Stimulated activated naive B cell treated with anti-CD40 and anti-IgM and Interleukin-4, amounts not matched to agents 10 μg/mL and 1 μg/mL and 100 μg/mL, for 72 hours (primary cell): ENCODE results near the gene KCNIP3.

ENCODE experiments used
- ATAC-seq, 2 donors: fragments of 150-1000 bp; cut with Tn5 transposase; replicated peaks; 2 replicates each; pipeline ENCODE4 v1.10.0; 2021; ENCODE audit warnings: moderate library complexity in 1 of 2
- DNase-seq: peaks from one replicate; pipeline ENCODE4 v3.0.0; 2021
- H3K27ac Mint-ChIP-seq: one replicate; pipeline ENCODE4 v1.8.0; 2022; ENCODE audit warnings: mild to moderate bottlenecking, mixed read lengths
- H3K27me3 Mint-ChIP-seq, 2 donors: one replicate each; pipeline ENCODE4 v1.8.0; 2022; ENCODE audit warnings: mixed read lengths in 2 of 2
- H3K36me3 Mint-ChIP-seq, 2 donors: one replicate each; pipeline ENCODE4 v1.8.0; 2022; ENCODE audit warnings: mixed read lengths in 2 of 2, mild to moderate bottlenecking in 1 of 2
- H3K4me1 Mint-ChIP-seq, 2 donors: one replicate each; pipeline ENCODE4 v1.8.0; 2022; ENCODE audit warnings: mixed read lengths in 2 of 2, mild to moderate bottlenecking in 1 of 2
- H3K4me3 Mint-ChIP-seq, 2 donors: one replicate each; pipeline ENCODE4 v1.8.0; 2022; ENCODE audit warnings: mild to moderate bottlenecking in 2 of 2, mixed read lengths in 2 of 2, moderate library complexity in 1 of 2
- H3K9me3 Mint-ChIP-seq, 2 donors: one replicate each; pipeline ENCODE4 v1.8.0; 2022; ENCODE audit warnings: mixed read lengths in 2 of 2, mild to moderate bottlenecking in 1 of 2

KCNIP3 gene

DNA sequence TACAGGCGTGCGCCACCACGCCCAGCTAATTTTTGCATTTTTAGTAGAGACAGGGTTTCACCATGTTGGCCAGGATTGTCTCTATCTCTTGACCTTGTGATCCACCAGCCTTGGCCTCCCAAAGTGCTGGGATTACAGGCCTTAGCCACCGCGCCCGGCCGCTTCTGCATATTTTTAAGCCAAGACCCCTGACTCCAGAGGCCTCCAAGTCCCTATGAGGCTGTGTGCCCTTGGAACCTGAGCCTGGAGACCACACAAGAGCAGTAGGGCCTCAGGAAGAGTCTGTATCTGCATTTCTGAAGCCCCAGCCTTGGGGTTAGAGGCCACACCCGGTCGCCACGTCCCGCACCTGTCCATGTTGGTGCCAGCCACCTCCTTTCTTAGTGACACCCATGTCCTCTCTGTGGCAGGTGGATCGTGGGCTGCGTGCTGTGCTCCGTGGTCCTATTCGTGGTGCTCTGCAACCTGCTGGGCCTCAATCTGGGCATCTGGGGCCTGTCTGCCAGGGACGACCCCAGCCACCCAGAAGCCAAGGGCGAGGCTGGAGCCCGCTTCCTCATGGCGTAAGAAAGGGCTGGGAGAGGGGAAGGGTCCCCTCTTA, 17.6 kb upstream of the KCNIP3 start:
- H3K27ac Mint-ChIP-seq: no peak overlapping the region
- DNase-seq (no peak), ATAC-seq (no peak)
- no peaks in the 10 kb centered on the region for H3K9me3 Mint-ChIP-seq
- H3K4me1 Mint-ChIP-seq: no peaks in the 10 kb centered on the region
- H3K36me3 Mint-ChIP-seq: no peaks in the 10 kb centered on the region
- peaks cover 4 to 13% of the 10 kb centered on the region in 2 donors for H3K27me3 Mint-ChIP-seq
- no peak overlapping the region for H3K4me3 Mint-ChIP-seq

DNA sequence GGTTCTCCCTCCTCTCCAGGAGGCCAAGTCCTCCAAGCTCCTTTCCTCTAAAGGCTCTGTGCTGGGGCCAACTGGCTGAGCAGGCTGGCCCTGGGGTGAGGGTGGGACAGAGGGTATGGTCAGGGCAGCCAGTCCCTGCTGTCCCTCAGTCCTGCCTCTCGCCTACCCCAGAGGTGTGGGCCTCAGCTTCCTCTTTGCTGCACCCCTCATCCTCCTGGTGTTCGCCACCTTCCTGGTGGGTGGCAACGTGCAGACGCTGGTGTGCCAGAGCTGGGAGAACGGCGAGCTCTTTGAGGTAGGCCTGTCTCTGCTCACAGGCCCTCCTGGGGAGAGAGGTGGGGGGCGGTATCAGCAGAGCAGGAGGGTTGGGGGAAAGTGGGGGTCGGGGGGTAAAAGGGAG, 16.1 kb upstream of the KCNIP3 start:
- H3K27me3 Mint-ChIP-seq: peaks cover 3 to 12% of the 10 kb centered on the region in 2 donors
- no peak overlapping the region for H3K27ac Mint-ChIP-seq
- no peak for ATAC-seq
- DNase-seq: no peak
- H3K9me3 Mint-ChIP-seq: no peaks in the 10 kb centered on the region
- no peak overlapping the region for H3K4me3 Mint-ChIP-seq
- H3K4me1 Mint-ChIP-seq: no peaks in the 10 kb centered on the region
- H3K36me3 Mint-ChIP-seq: no peaks in the 10 kb centered on the region

GRCh38 chr2:95281786-95282185, 15.4 kb upstream of the KCNIP3 start:
- H3K4me3 Mint-ChIP-seq: no peak overlapping the region
- no peaks in the 10 kb centered on the region for H3K36me3 Mint-ChIP-seq
- DNase-seq (no peak), ATAC-seq (no peak)
- no peak overlapping the region for H3K27ac Mint-ChIP-seq
- H3K9me3 Mint-ChIP-seq: no peaks in the 10 kb centered on the region
- peaks cover 0 to 7% of the 10 kb centered on the region in 2 donors for H3K27me3 Mint-ChIP-seq
- H3K4me1 Mint-ChIP-seq: no peaks in the 10 kb centered on the region

DNA sequence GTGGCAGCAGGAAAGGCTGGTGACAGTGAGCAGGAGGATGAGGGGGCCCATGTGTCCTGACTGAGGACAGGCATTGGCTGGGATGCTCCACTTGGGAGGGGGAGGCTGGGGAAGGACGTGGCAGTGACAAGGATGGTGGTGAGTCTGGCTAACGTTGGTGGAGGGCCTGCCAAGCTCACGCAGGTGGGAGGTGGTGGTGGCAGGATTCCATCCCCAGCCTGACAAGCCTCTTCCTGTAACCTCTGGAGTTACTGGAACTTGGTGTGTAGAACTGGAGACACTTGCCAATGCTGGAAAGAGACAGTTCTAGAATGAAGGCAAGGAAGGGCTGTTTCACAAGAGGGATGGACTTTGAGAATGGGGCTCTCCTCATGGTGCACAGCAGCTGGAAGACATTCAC, 14.7 kb upstream of the KCNIP3 start:
- Mint-ChIP-seq H3K4me3 (no peak overlapping the region), H3K36me3 (no peaks in the 10 kb centered on the region), H3K9me3 (no peaks in the 10 kb centered on the region), H3K4me1 (no peaks in the 10 kb centered on the region), H3K27me3 (peaks cover under 1 to 7% of the 10 kb centered on the region in 2 donors), H3K27ac (no peak overlapping the region)
- DNase-seq: no peak
- ATAC-seq: no peak

GRCh38 chr2:95283562-95283961, 13.6 kb upstream of the KCNIP3 start:
- DNase-seq (no peak), ATAC-seq (no peak)
- Mint-ChIP-seq H3K27me3 (peaks cover 0 to 4% of the 10 kb centered on the region in 2 donors), H3K27ac (no peak overlapping the region), H3K4me3 (no peak overlapping the region), H3K4me1 (no peaks in the 10 kb centered on the region), H3K36me3 (no peaks in the 10 kb centered on the region), H3K9me3 (no peaks in the 10 kb centered on the region)

- Mint-ChIP-seq H3K4me3 (no peak overlapping the region), H3K27ac (no peak overlapping the region), H3K27me3 (peaks cover 0 to 4% of the 10 kb centered on the region in 2 donors), H3K9me3 (peaks cover 4 to 9% of the 10 kb centered on the region in 2 donors), H3K4me1 (no peaks in the 10 kb centered on the region), H3K36me3 (peaks cover under 1% of the 10 kb centered on the region in 2 donors)
- ATAC-seq (no peak), DNase-seq (no peak)
Observed at GRCh38 chr2:95284886-95285541, 12.1 kb upstream of the KCNIP3 start.

GRCh38 chr2:95285542-95285932, 11.6 kb upstream of the KCNIP3 start:
- H3K36me3 Mint-ChIP-seq: peaks cover 6% of the 10 kb centered on the region in 2 donors
- H3K27me3 Mint-ChIP-seq: peaks cover 0 to 4% of the 10 kb centered on the region in 2 donors

GRCh38 chr2:95287336-95287735, 9.8 kb upstream of the KCNIP3 start:
- ATAC-seq: no peak
- H3K9me3 Mint-ChIP-seq: peaks cover 14 to 25% of the 10 kb centered on the region in 2 donors
- no peak overlapping the region for H3K27ac Mint-ChIP-seq
- peaks cover 7 to 11% of the 10 kb centered on the region in 2 donors for H3K36me3 Mint-ChIP-seq
- no peaks in the 10 kb centered on the region for H3K4me1 Mint-ChIP-seq
- DNase-seq: no peak
- H3K4me3 Mint-ChIP-seq: no peak overlapping the region
- H3K27me3 Mint-ChIP-seq: peaks cover 0 to 4% of the 10 kb centered on the region in 2 donors

More at GRCh38 chr2:95285542-95285932, 11.6 kb upstream of the KCNIP3 start:
- Mint-ChIP-seq H3K27ac (no peak overlapping the region), H3K4me1 (no peaks in the 10 kb centered on the region), H3K4me3 (no peak overlapping the region), H3K9me3 (peaks cover 9 to 14% of the 10 kb centered on the region in 2 donors)
- no peak for ATAC-seq
- no peak for DNase-seq

GRCh38 chr2:95287806-95288205, 9.3 kb upstream of the KCNIP3 start:
- H3K27ac Mint-ChIP-seq: no peak overlapping the region
- peaks cover 7 to 11% of the 10 kb centered on the region in 2 donors for H3K36me3 Mint-ChIP-seq
- ATAC-seq (no peak), DNase-seq (no peak)
- H3K27me3 Mint-ChIP-seq: peaks cover 0 to 4% of the 10 kb centered on the region in 2 donors
- no peak overlapping the region for H3K4me3 Mint-ChIP-seq
- H3K9me3 Mint-ChIP-seq: peaks cover 17 to 27% of the 10 kb centered on the region in 2 donors
- no peaks in the 10 kb centered on the region for H3K4me1 Mint-ChIP-seq

DNA sequence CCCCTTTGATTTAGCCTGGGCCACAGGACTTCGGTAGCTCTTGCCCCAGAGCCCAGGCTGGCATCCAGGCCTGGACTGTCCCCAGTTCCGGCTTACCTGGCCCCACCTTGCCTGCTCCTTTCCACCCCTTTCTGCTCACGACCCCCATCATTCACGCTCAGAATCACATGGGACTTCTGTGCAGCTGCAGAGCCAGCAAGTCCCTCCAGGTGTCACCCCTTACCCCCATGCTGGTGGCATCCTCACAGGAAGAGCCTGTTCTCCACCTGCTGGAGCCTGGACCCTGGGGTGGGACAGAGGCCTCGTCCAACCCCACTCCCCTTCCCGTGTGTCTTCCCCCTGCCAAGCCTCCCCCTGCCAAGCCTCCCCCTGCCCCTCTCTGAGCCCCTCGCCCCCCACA, 7.9 kb upstream of the KCNIP3 start:
- Mint-ChIP-seq H3K4me3 (no peak overlapping the region), H3K4me1 (no peaks in the 10 kb centered on the region), H3K27me3 (peaks cover 0 to 4% of the 10 kb centered on the region in 2 donors), H3K9me3 (peaks cover 17 to 31% of the 10 kb centered on the region in 2 donors), H3K36me3 (peaks cover 7 to 11% of the 10 kb centered on the region in 2 donors), H3K27ac (no peak overlapping the region)
- ATAC-seq (no peak), DNase-seq (no peak)

DNA sequence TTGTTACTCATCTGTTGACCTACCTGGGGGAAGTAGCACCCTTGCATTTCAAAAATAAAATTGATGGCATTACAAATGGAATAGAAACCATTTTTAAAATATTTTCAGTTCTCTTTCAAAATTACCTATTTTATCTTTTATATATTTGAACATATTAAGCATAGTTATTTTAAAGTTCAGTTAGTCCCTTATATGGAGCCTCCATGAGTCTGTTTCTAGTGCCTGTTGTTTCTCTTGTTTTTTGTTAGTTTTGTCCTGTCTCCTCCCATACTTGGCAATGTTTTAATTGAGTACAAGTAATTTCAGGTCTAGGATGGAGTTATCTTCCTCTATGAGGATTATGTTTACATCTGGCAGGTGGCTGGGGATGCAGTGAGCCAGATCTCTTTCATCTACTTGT, 5.9 kb upstream of the KCNIP3 start:
- no peak for ATAC-seq
- peaks cover 17 to 31% of the 10 kb centered on the region in 2 donors for H3K9me3 Mint-ChIP-seq
- H3K27ac Mint-ChIP-seq: no peak overlapping the region
- peaks cover 4 to 5% of the 10 kb centered on the region in 2 donors for H3K27me3 Mint-ChIP-seq
- H3K4me1 Mint-ChIP-seq: no peaks in the 10 kb centered on the region
- peaks cover 7 to 11% of the 10 kb centered on the region in 2 donors for H3K36me3 Mint-ChIP-seq
- DNase-seq: no peak
- H3K4me3 Mint-ChIP-seq: no peak overlapping the region

- no peak for DNase-seq
- Mint-ChIP-seq H3K27me3 (peaks cover 17 to 19% of the 10 kb centered on the region in 2 donors), H3K4me3 (no peak overlapping the region), H3K9me3 (peaks cover 17 to 31% of the 10 kb centered on the region in 2 donors), H3K4me1 (peaks cover 0 to 2% of the 10 kb centered on the region in 2 donors), H3K36me3 (peaks cover 7 to 11% of the 10 kb centered on the region in 2 donors), H3K27ac (no peak overlapping the region)
- ATAC-seq: no peak
Observed at GRCh38 chr2:95292623-95293260, 4.4 kb upstream of the KCNIP3 start.

GRCh38 chr2:95294579-95295250, 2.4 kb upstream of the KCNIP3 start:
- H3K36me3 Mint-ChIP-seq: peaks cover 7 to 11% of the 10 kb centered on the region in 2 donors
- no peak overlapping the region for H3K4me3 Mint-ChIP-seq
- DNase-seq: no peak
- peaks cover 16 to 25% of the 10 kb centered on the region in 2 donors for H3K9me3 Mint-ChIP-seq
- no peak for ATAC-seq
- H3K27me3 Mint-ChIP-seq: peaks cover 19 to 20% of the 10 kb centered on the region in 2 donors
- peaks cover 0 to 2% of the 10 kb centered on the region in 2 donors for H3K4me1 Mint-ChIP-seq
- H3K27ac Mint-ChIP-seq: no peak overlapping the region

DNA sequence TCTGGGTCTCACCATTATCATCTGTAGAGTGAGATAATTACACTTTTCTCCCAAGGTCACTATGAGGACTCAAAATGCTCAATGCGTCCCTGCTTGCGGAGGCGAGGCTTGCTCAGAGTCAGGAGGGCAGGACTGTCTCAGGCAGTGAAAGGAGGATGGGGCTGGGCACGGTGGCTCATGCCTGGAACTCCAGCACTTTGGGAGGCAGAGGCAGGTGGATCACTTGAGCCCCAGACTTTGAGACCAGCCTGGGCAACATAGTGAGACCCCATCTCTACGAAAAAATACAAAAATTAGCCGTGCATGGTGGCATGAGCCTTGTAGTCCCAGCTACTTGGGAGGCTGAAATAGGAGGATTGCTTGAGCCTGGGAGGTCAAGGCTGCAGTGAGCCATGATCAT, 1.8 kb upstream of the KCNIP3 start:
- no peak for ATAC-seq
- Mint-ChIP-seq H3K4me3 (no peak overlapping the region), H3K9me3 (peaks cover 10 to 19% of the 10 kb centered on the region in 2 donors), H3K4me1 (peaks cover 0 to 2% of the 10 kb centered on the region in 2 donors), H3K36me3 (peaks cover 3 to 6% of the 10 kb centered on the region in 2 donors), H3K27ac (no peak overlapping the region), H3K27me3 (peaks cover 19 to 20% of the 10 kb centered on the region in 2 donors)
- DNase-seq: no peak
